Left colon (tissue), 2 donors: Measurements from ENCODE around the gene KISS1R. TPM values are rescaled to one million over a fixed set of nuclear protein-coding genes. Genes with fewer than 3 reads are reported as not detected.

ENCODE experiments used
- ATAC-seq: fragments of 200-7000 bp; cut with Tn5 transposase; one replicate; pipeline ENCODE4 v1.9.1; 2020; ENCODE audit warnings: mild to moderate bottlenecking, moderate library complexity
- DNase-seq, 2 donors: peaks; one replicate each; pipeline ENCODE4 v3.0.0-alpha.2; 2020
- intact Hi-C, 2 donors: fragments of 100-400 bp; cut with DNase I in 1 of 2; cut with micrococcal nuclease in 1 of 2; formaldehyde crosslinking; loops; one replicate each; pipeline versions ENCODE4 v1.11.2 to v1.14.0; 2022; cut with DNase I, micrococcal nuclease
- total RNA-seq, 2 donors: library from RNA; stranded (reverse); fragmentation: NEBNext Ultra II Directional; extraction: Animal tissue kit (Norgen Biotek cat#: 25700); gene quantifications; one replicate each; pipeline ENCODE4 v1.2.1, GENCODE V29; 2021
- donor health status: DM: no; HTN: no; CAD: no.
- donor health status: DM: yes; HTN: yes; CAD: no.

The KISS1R gene
- total RNA-seq, 2 donors from 2014 or later, result not detected

- DNase-seq (no peak), ATAC-seq (no peak)
- intact Hi-C loops, result loop anchor here in 1 of 2 donors (5.0 kb wide), 1 partner anchor 54 kb away; no protein-coding TSS in a partner anchor
These were observed 349 bp upstream of the KISS1R start for GRCh38 chr19:916645-917322.

DNA sequence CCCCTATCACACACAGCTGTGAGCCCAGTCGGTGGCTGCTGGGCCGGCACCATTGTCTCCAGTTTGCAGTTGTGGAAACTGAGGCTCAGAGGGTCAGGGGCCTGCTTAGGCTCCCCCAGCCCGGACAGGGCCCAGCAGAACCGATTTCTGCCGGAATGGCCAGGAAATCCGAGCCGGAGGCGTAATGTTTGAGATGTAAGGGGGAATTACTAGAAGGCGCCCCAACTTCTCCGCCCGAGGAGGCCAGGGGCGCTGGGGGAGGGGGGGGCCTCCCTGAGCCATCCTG lies 962 bp downstream of the KISS1R start:
- intact Hi-C loops, result loop anchor here in 1 of 2 donors (5.0 kb wide), 1 partner anchor 56 kb away; no protein-coding TSS in a partner anchor
- ATAC-seq, result no peak
- DNase-seq, result no peak

GRCh38 chr19:918481-919198 lies 1.5 kb downstream of the KISS1R start:
- ATAC-seq (no peak), DNase-seq (peak in 1 of 2 donors; percentile 30)
- intact Hi-C loops, result loop anchor here in 1 of 2 donors (5.0 kb wide), 1 partner anchor 56 kb away; no protein-coding TSS in a partner anchor

DNA sequence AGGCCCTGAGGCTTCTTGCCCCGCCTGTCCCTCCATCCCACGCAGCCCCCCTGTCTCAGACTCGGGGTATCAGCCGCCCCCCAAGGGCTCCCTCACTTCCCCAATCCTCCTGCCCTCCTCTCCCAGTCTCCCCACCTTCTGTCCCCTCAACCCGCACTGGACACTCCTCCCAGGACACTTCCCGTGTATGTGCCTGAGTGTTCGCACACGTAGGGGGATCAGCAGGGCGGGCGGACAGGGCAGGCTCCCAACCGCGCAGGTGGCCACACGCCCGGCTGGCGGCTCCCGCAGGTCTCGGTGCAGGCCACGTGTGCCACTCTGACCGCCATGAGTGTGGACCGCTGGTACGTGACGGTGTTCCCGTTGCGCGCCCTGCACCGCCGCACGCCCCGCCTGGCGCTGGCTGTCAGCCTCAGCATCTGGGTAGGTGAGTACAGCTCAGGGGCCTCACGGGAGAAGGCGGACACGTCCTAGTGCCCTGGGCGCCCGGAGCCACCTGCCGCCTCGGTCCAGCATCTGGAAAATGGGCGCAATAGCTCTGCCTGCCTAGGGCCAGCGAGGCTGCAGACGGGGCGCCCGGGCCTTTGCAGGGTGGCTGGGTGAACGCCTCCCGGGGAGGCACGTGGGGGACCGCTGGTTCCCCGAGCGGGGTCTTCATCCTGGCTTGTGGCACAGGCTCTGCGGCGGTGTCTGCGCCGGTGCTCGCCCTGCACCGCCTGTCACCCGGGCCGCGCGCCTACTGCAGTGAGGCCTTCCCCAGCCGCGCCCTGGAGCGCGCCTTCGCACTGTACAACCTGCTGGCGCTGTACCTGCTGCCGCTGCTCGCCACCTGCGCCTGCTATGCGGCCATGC lies 2.3 kb downstream of the KISS1R start:
- DNase-seq (peak in 1 of 2 donors; percentile 60), ATAC-seq (peak; percentile 60)
- intact Hi-C loops, result loop anchor here (2.0 to 5.0 kb wide), 4 partner anchors 57 to 147 kb away; partner anchors contain the start of gene WDR18 (in 2 of the 2)

DNA sequence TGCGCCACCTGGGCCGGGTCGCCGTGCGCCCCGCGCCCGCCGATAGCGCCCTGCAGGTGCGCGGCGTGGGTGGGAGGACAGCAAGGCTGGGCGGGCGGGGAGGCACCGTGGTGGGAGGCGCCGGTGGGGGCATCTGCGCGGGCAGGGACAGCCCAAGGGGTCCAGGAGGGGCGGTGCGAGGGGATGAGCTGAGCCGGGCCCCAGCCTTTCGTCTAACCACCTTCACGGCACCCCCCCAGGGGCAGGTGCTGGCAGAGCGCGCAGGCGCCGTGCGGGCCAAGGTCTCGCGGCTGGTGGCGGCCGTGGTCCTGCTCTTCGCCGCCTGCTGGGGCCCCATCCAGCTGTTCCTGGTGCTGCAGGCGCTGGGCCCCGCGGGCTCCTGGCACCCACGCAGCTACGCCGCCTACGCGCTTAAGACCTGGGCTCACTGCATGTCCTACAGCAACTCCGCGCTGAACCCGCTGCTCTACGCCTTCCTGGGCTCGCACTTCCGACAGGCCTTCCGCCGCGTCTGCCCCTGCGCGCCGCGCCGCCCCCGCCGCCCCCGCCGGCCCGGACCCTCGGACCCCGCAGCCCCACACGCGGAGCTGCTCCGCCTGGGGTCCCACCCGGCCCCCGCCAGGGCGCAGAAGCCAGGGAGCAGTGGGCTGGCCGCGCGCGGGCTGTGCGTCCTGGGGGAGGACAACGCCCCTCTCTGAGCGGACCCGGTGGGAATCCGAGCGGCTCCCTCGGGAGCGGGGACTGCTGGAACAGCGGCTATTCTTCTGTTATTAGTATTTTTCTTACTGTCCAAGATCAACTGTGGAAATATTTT lies 3.1 kb downstream of the KISS1R start:
- ATAC-seq, result peak; percentile 12
- peak in 1 of 2 donors; percentile 36 for DNase-seq
- intact Hi-C loops, result loop anchor here (2.0 to 5.0 kb wide), 3 partner anchors 57 to 148 kb away; partner anchors contain the start of gene WDR18 (in 2 of the 2)

DNA sequence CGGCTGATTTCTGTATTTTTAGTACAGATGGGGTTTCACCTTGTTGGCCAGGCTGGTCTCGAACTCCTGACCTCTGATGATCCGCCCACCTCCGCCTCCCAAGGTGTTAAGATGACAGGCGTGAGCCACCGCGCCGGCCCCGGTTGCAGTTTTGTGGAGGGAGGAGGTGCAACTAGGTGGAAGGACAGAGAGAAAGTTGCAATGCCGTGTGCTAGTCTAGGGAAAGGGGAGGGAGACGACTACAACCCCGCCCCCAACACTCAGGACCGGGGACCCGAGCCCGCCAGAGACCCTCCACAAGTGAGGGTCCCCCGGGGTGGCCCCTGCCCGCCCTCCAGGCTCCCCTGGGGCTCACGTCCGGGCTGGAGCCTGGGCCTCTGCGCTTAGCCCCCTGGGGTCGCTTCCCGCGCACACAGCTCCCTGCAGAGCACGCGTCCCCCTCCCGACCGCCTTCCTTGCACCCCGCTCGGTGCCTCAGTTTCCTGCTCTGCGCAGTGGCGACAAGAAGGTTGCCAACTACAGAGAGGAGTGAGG lies 7.5 kb downstream of the KISS1R start:
- ATAC-seq (no peak), DNase-seq (peak in 1 of 2 donors; percentile 46)
- intact Hi-C loops, result loop anchor here (5.0 kb wide), 2 partner anchors 58 to 152 kb away; partner anchors contain the start of gene WDR18 (in 2 of the 2)

DNA sequence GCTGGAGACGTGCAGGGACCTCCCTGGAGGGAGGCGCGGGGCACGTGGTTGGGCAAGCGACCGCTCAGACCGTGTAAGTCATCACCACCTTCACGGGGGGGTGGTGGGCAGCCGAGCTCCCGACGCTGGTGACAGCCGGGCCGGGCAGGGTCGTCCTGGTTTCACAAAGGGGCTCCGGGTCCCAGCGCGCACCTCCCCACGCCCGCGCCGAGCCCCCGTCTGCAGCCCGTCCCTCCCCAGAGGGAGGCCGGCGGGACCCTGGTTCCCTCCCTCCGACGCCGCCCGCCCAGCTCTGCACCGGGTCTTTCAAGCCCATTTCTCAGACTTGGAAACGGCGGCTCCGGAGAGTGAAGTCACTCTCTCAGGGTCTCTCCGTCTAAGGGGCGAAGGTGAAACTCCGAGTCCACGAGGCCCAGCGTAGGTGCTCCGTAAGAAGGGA lies 8.0 kb downstream of the KISS1R start:
- ATAC-seq (peak; percentile 62), DNase-seq (peak; percentile 52 to 62)
- intact Hi-C loops, result no loop called here

- DNase-seq (peak; percentile 71 to 83), ATAC-seq (peak; percentile 82)
- intact Hi-C loops, result no loop called here
These were observed 8.6 kb downstream of the KISS1R start, which contains the start of gene ARID3A for GRCh38 chr19:925526-926322. Gene ARID3A, plus strand, starts transcription at chr19:926035. Its CDS starts 3,494 bp downstream, at chr19:929529.

DNA sequence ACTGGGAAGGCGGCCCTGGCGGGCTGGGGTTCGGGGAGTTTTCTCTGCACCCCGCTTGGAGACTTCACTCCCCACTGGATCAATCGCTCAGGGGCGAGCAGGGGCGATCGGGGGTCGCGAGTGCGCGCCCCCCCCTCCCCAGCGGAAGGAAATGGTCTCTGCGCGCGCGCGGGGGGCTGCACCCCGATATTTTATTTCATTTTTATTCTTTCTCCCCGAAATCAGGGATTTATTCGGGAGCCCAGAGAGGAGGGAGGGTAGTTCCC lies 9.1 kb downstream of the KISS1R start:
- intact Hi-C loops, result no loop called here
- ATAC-seq (no peak), DNase-seq (no peak)

GRCh38 chr19:926589-927350 lies 9.6 kb downstream of the KISS1R start:
- ATAC-seq (peak; percentile 9), DNase-seq (peak; percentile 72 to 77)
- intact Hi-C loops, result no loop called here

DNA sequence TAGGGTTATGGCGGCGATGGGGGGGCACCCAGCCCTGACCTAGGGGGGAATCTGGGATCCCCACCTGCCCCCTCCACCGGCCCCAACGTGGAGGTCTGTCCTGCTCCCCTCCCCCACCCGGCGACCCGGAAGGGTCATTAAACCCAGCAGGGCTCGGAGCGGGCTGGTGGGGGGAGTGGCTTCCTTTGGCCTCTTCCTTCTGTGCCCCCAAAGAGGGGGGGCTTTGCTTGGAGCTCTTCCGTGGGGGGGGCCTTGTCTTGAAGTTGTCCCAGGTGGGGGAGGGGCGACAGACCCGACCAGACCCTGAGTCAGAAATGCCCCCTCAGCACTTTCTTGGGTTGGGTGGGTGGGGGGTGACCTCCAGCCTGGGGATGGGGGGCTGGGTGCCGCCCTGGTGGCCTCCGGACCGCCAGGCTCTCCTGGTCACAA lies 10.2 kb downstream of the KISS1R start:
- intact Hi-C loops, result no loop called here
- DNase-seq, result peak in 1 of 2 donors; percentile 55
- no peak for ATAC-seq

- no peak for ATAC-seq
- DNase-seq, result no peak
- intact Hi-C loops, result no loop called here
These were observed 10.8 kb downstream of the KISS1R start for GRCh38 chr19:927780-928401.

- ATAC-seq (no peak), DNase-seq (no peak)
- intact Hi-C loops, result no loop called here
These were observed 11.5 kb downstream of the KISS1R start for GRCh38 chr19:928471-929202.

GRCh38 chr19:929203-929890 lies 12.2 kb downstream of the KISS1R start:
- no peak for DNase-seq
- ATAC-seq, result no peak
- intact Hi-C loops, result no loop called here

DNA sequence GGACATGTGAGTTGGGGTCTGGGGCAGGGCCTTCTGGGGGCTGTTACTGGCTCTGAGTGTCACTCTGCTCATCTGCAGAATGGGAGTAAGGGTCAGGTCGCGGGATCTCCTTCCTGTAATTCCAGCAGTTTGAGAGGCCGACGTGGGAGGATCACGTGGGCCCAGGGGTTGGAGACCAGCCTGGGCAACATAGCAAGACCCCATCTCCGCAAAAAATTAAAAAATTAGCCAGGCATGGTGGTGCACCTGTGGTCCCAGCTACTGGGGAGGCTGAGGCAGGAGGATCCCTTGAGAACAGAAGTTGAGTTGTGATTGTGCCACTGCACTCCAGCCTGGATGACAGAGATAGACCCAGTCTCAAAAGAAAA lies 12.7 kb downstream of the KISS1R start:
- ATAC-seq (no peak), DNase-seq (no peak)
- intact Hi-C loops, result no loop called here
